PFSK-1 (cell line): ENCODE measurements around the gene CEP135.

Source experiments
- FOXP2 ChIP-seq: optimal IDR thresholded peaks from 2 replicates; pipeline ENCODE3; 2011; ENCODE audit warnings: borderline replicate concordance, control low read depth, inconsistent platforms; ENCODE audit not compliant: insufficient read depth; ENCODE audit errors: extremely low read length, extremely low read depth
- POLR2AphosphoS5 ChIP-seq: IDR thresholded peaks from 2 replicates; pipeline ENCODE4 v1.6.1; 2012; ENCODE audit warnings: low read depth, mild to moderate bottlenecking, control low read depth, low read length, moderate library complexity
- REST ChIP-seq, 2 experiments: IDR thresholded peaks; 2 replicates each; pipeline versions ENCODE4 v1.6.1 to v1.8.0; 2011 to 2012; ENCODE audit warnings: low read depth in 2 of 2, low read length in 2 of 2, control low read depth in 1 of 2, inconsistent platforms in 1 of 2, mild to moderate bottlenecking in 1 of 2, moderate library complexity in 1 of 2; ENCODE audit not compliant: insufficient read depth in 1 of 2
- SIN3A ChIP-seq: IDR thresholded peaks from 2 replicates; pipeline ENCODE4 v1.6.1; 2012; ENCODE audit warnings: mild to moderate bottlenecking, low read length, moderate library complexity, borderline replicate concordance; ENCODE audit not compliant: insufficient read depth
- TAF1 ChIP-seq: IDR thresholded peaks from 2 replicates; pipeline ENCODE4 v1.6.1; 2012; ENCODE audit warnings: low read length, control low read depth, borderline replicate concordance; ENCODE audit not compliant: insufficient read depth

CEP135 gene

GRCh38 chr4:56008206-56008605 lies 59.5 kb downstream of the CEP135 start:
- TF ChIP-seq REST (IDR thresholded peaks at IDR 0.05; ENCODE audit: insufficient read depth in 1 of 2, low read depth in 2 of 2, low read length in 2 of 2) = no peak
- TF ChIP-seq POLR2AphosphoS5 = no peak
- TF ChIP-seq SIN3A = no peak
- TF ChIP-seq FOXP2 = no peak
- no peak for TF ChIP-seq TAF1

GRCh38 chr4:56026596-56026995 lies 77.9 kb downstream of the CEP135 start:
- TF ChIP-seq SIN3A = no peak
- TF ChIP-seq POLR2AphosphoS5 = no peak
- TF ChIP-seq REST (IDR thresholded peaks at IDR 0.05; ENCODE audit: insufficient read depth in 1 of 2, low read depth in 2 of 2, low read length in 2 of 2) = no peak
- TF ChIP-seq FOXP2 = no peak
- TF ChIP-seq TAF1 = no peak

- TF ChIP-seq REST (IDR thresholded peaks at IDR 0.05; ENCODE audit: insufficient read depth in 1 of 2, low read depth in 2 of 2, low read length in 2 of 2) = no peak
- TF ChIP-seq TAF1 = no peak
- no peak for TF ChIP-seq POLR2AphosphoS5
- no peak for TF ChIP-seq SIN3A
- TF ChIP-seq FOXP2 = no peak
Observed at GRCh38 chr4:56028165-56028564, 79.4 kb downstream of the CEP135 start.

GRCh38 chr4:56038487-56039162 lies 89.9 kb downstream of the CEP135 start:
- TF ChIP-seq SIN3A (no peak), REST (IDR thresholded peaks at IDR 0.05; ENCODE audit: insufficient read depth in 1 of 2, low read depth in 2 of 2, low read length in 2 of 2) (no peak), FOXP2 (no peak), TAF1 (no peak), POLR2AphosphoS5 (no peak)

- TF ChIP-seq FOXP2 = no peak
- TF ChIP-seq TAF1 = no peak
- no peak for TF ChIP-seq REST (IDR thresholded peaks at IDR 0.05; ENCODE audit: insufficient read depth in 1 of 2, low read depth in 2 of 2, low read length in 2 of 2)
- no peak for TF ChIP-seq SIN3A
- TF ChIP-seq POLR2AphosphoS5 = no peak
Observed at GRCh38 chr4:56040842-56041241, 92.1 kb downstream of the CEP135 start.
